Dendritic cell treated with granulocyte-macrophage colony-stimulating factor and Interleukin-4, amounts not matched to agents 40 ng/mL and 50 ng/mL, for 4 days (primary cell): ENCODE results near the gene FOXP1.

Experiments
- H3K27ac Mint-ChIP-seq: one replicate; pipeline ENCODE4 v1.8.0; 2022; ENCODE audit warnings: mild to moderate bottlenecking, mixed read lengths
- H3K27me3 Mint-ChIP-seq: one replicate; pipeline ENCODE4 v1.8.0; 2022; ENCODE audit warnings: mild to moderate bottlenecking, mixed read lengths
- H3K36me3 Mint-ChIP-seq: one replicate; pipeline ENCODE4 v1.8.0; 2022; ENCODE audit warnings: low read depth, mixed read lengths
- H3K4me1 Mint-ChIP-seq: one replicate; pipeline ENCODE4 v1.8.0; 2022; ENCODE audit warnings: low read depth, mixed read lengths
- H3K4me3 Mint-ChIP-seq: one replicate; pipeline ENCODE4 v1.8.0; 2022; ENCODE audit warnings: mild to moderate bottlenecking, moderate library complexity, mixed read lengths
- H3K9me3 Mint-ChIP-seq: one replicate; pipeline ENCODE4 v1.8.0; 2022; ENCODE audit warnings: mixed read lengths
- intact Hi-C: fragments of 100-400 bp; cut with micrococcal nuclease; formaldehyde crosslinking; loops from one replicate; pipeline ENCODE4 v1.15.0; 2022

FOXP1 gene

GRCh38 chr3:71566776-71567175 is 16.8 kb downstream of the FOXP1 start:
- peaks cover 41% of the 10 kb centered on the region for H3K4me1 Mint-ChIP-seq
- peaks cover 38% of the 10 kb centered on the region for H3K36me3 Mint-ChIP-seq
- H3K27ac Mint-ChIP-seq, result no peak overlapping the region

GRCh38 chr3:71565976-71566375 is 17.6 kb downstream of the FOXP1 start:
- intact Hi-C loops, result no loop called here
- no peaks in the 10 kb centered on the region for H3K9me3 Mint-ChIP-seq
- H3K27ac Mint-ChIP-seq, result no peak overlapping the region
- peaks cover 43% of the 10 kb centered on the region for H3K36me3 Mint-ChIP-seq
- H3K27me3 Mint-ChIP-seq, result no peaks in the 10 kb centered on the region
- H3K4me1 Mint-ChIP-seq, result peaks cover 41% of the 10 kb centered on the region
- H3K4me3 Mint-ChIP-seq, result no peak overlapping the region

More at GRCh38 chr3:71566776-71567175, 16.8 kb downstream of the FOXP1 start:
- Mint-ChIP-seq H3K4me3 (no peak overlapping the region), H3K9me3 (no peaks in the 10 kb centered on the region), H3K27me3 (no peaks in the 10 kb centered on the region)
- intact Hi-C loops, result no loop called here

- H3K4me3 Mint-ChIP-seq, result no peak overlapping the region
- intact Hi-C loops, result no loop called here
- H3K27me3 Mint-ChIP-seq, result no peaks in the 10 kb centered on the region
- peaks cover 43% of the 10 kb centered on the region for H3K36me3 Mint-ChIP-seq
- H3K9me3 Mint-ChIP-seq, result no peaks in the 10 kb centered on the region
- no peak overlapping the region for H3K27ac Mint-ChIP-seq
- peaks cover 41% of the 10 kb centered on the region for H3K4me1 Mint-ChIP-seq
These were observed 18.2 kb downstream of the FOXP1 start for GRCh38 chr3:71565316-71565715.

- intact Hi-C loops, result no loop called here
These were observed 19.2 kb downstream of the FOXP1 start for GRCh38 chr3:71564361-71564760.

GRCh38 chr3:71563827-71564226 is 19.7 kb downstream of the FOXP1 start:
- H3K36me3 Mint-ChIP-seq, result peaks cover 37% of the 10 kb centered on the region
- H3K4me3 Mint-ChIP-seq, result no peak overlapping the region
- no peaks in the 10 kb centered on the region for H3K9me3 Mint-ChIP-seq
- H3K27ac Mint-ChIP-seq, result no peak overlapping the region
- H3K27me3 Mint-ChIP-seq, result no peaks in the 10 kb centered on the region
- intact Hi-C loops, result no loop called here
- peaks cover 46% of the 10 kb centered on the region for H3K4me1 Mint-ChIP-seq

More at GRCh38 chr3:71564361-71564760, 19.2 kb downstream of the FOXP1 start:
- Mint-ChIP-seq H3K36me3 (peaks cover 37% of the 10 kb centered on the region), H3K4me3 (no peak overlapping the region), H3K27me3 (no peaks in the 10 kb centered on the region), H3K9me3 (no peaks in the 10 kb centered on the region), H3K4me1 (peaks cover 50% of the 10 kb centered on the region), H3K27ac (no peak overlapping the region)

GRCh38 chr3:71562938-71563337 is 20.6 kb downstream of the FOXP1 start:
- Mint-ChIP-seq H3K9me3 (no peaks in the 10 kb centered on the region), H3K27ac (no peak overlapping the region), H3K27me3 (no peaks in the 10 kb centered on the region), H3K4me1 (peaks cover 41% of the 10 kb centered on the region), H3K36me3 (peaks cover 35% of the 10 kb centered on the region), H3K4me3 (no peak overlapping the region)
- intact Hi-C loops, result no loop called here

- peaks cover 31% of the 10 kb centered on the region for H3K4me1 Mint-ChIP-seq
- H3K27ac Mint-ChIP-seq, result no peak overlapping the region
- no peaks in the 10 kb centered on the region for H3K27me3 Mint-ChIP-seq
- H3K9me3 Mint-ChIP-seq, result no peaks in the 10 kb centered on the region
- no peak overlapping the region for H3K4me3 Mint-ChIP-seq
- H3K36me3 Mint-ChIP-seq, result peaks cover 24% of the 10 kb centered on the region
- intact Hi-C loops, result no loop called here
These were observed 22.9 kb downstream of the FOXP1 start for GRCh38 chr3:71560665-71561064.

- Mint-ChIP-seq H3K27ac (no peak overlapping the region), H3K9me3 (no peaks in the 10 kb centered on the region), H3K4me1 (peaks cover 26% of the 10 kb centered on the region), H3K27me3 (no peaks in the 10 kb centered on the region), H3K4me3 (no peak overlapping the region), H3K36me3 (peaks cover 14% of the 10 kb centered on the region)
- intact Hi-C loops, result no loop called here
These were observed 23.9 kb downstream of the FOXP1 start for GRCh38 chr3:71559578-71560162.

GRCh38 chr3:71559021-71559420 is 24.5 kb downstream of the FOXP1 start:
- H3K27ac Mint-ChIP-seq, result no peak overlapping the region
- H3K9me3 Mint-ChIP-seq, result no peaks in the 10 kb centered on the region
- no peak overlapping the region for H3K4me3 Mint-ChIP-seq
- H3K4me1 Mint-ChIP-seq, result peaks cover 22% of the 10 kb centered on the region
- H3K36me3 Mint-ChIP-seq, result peaks cover 10% of the 10 kb centered on the region
- no peaks in the 10 kb centered on the region for H3K27me3 Mint-ChIP-seq
- intact Hi-C loops, result no loop called here

- Mint-ChIP-seq H3K27ac (no peak overlapping the region), H3K36me3 (no peaks in the 10 kb centered on the region), H3K4me1 (peaks cover 16% of the 10 kb centered on the region), H3K9me3 (no peaks in the 10 kb centered on the region), H3K27me3 (no peaks in the 10 kb centered on the region), H3K4me3 (no peak overlapping the region)
- intact Hi-C loops, result no loop called here
These were observed 28.9 kb downstream of the FOXP1 start for GRCh38 chr3:71554649-71555048.

- no peaks in the 10 kb centered on the region for H3K27me3 Mint-ChIP-seq
- no peak overlapping the region for H3K4me3 Mint-ChIP-seq
- peak overlapping the region; percentile 52 for H3K27ac Mint-ChIP-seq
- H3K9me3 Mint-ChIP-seq, result no peaks in the 10 kb centered on the region
- intact Hi-C loops, result no loop called here
- peaks cover 30% of the 10 kb centered on the region for H3K4me1 Mint-ChIP-seq
- no peaks in the 10 kb centered on the region for H3K36me3 Mint-ChIP-seq
These were observed 32.1 kb downstream of the FOXP1 start for GRCh38 chr3:71551311-71551919.

- Mint-ChIP-seq H3K27me3 (no peaks in the 10 kb centered on the region), H3K4me1 (peaks cover 35% of the 10 kb centered on the region), H3K36me3 (no peaks in the 10 kb centered on the region), H3K4me3 (no peak overlapping the region), H3K27ac (no peak overlapping the region), H3K9me3 (no peaks in the 10 kb centered on the region)
- intact Hi-C loops, result loop anchor here (5.0 kb wide), 1 partner anchor 93 kb away; no protein-coding TSS in a partner anchor
These were observed 33.6 kb downstream of the FOXP1 start for GRCh38 chr3:71549951-71550350.

GRCh38 chr3:71548705-71549384 is 34.7 kb downstream of the FOXP1 start:
- H3K27me3 Mint-ChIP-seq, result no peaks in the 10 kb centered on the region
- H3K9me3 Mint-ChIP-seq, result no peaks in the 10 kb centered on the region
- no peaks in the 10 kb centered on the region for H3K36me3 Mint-ChIP-seq
- peak overlapping the region; percentile 66 for H3K27ac Mint-ChIP-seq
- peaks cover 42% of the 10 kb centered on the region for H3K4me1 Mint-ChIP-seq
- intact Hi-C loops, result loop anchor here (5.0 kb wide), 1 partner anchor 92 kb away; no protein-coding TSS in a partner anchor
- no peak overlapping the region for H3K4me3 Mint-ChIP-seq
